HL-60 (cell line): Measurements from ENCODE around the gene ZDHHC4.

Experiments
- GABPA ChIP-seq: IDR thresholded peaks from 2 replicates; pipeline ENCODE4 v1.6.1; 2012; ENCODE audit warnings: low read depth
- POLR2AphosphoS5 ChIP-seq: IDR thresholded peaks from 2 replicates; pipeline ENCODE4 v1.6.1; 2012; ENCODE audit warnings: low read depth
- TF ChIP-seq, protein P1 (sequence below): IDR thresholded peaks from one replicate; pipeline ENCODE4 v1.5.1; 2011; ENCODE audit warnings: low read length, control low read depth, inconsistent platforms; ENCODE audit not compliant: insufficient read depth
- TF ChIP-seq, protein P2 (sequence below): IDR thresholded peaks from 2 replicates; pipeline ENCODE4 v1.6.1; 2012; ENCODE audit warnings: low read depth; ENCODE audit not compliant: insufficient replicate concordance

DNA sequence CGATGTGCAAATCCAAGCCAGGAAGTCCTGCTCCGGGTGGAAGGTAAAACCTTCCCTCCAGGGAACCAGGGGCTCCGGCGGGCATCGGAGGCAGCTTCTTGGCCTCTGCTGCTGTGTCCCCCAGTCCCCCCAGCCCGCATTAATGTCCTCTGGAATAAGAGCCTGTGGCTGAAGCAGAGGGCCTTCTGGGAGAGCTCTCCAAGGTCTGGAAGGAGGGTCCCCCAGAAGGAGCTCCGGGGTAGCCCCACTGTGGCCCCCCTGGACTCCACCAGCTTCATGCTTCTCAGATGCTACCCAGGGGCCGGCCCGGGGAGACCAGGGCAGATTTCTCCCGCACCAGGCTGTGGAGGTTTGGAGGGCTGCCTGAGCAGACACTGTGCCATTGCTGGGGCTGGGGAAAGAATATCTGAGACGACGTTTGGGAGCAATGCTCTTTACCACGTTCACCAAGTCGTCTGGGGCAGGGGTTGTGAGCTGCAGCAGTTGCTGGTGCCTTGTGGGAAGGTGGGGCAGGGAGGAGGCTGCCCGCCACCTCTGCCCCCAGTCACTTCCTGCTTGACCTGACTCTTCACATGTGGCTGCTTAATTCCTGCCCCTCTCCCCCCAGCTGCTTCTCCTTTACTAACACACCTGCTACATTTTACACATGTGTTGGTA is 46.5 kb downstream of the ZDHHC4 start:
- TF ChIP-seq, protein P1, sequence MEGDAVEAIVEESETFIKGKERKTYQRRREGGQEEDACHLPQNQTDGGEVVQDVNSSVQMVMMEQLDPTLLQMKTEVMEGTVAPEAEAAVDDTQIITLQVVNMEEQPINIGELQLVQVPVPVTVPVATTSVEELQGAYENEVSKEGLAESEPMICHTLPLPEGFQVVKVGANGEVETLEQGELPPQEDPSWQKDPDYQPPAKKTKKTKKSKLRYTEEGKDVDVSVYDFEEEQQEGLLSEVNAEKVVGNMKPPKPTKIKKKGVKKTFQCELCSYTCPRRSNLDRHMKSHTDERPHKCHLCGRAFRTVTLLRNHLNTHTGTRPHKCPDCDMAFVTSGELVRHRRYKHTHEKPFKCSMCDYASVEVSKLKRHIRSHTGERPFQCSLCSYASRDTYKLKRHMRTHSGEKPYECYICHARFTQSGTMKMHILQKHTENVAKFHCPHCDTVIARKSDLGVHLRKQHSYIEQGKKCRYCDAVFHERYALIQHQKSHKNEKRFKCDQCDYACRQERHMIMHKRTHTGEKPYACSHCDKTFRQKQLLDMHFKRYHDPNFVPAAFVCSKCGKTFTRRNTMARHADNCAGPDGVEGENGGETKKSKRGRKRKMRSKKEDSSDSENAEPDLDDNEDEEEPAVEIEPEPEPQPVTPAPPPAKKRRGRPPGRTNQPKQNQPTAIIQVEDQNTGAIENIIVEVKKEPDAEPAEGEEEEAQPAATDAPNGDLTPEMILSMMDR, result no peak
- TF ChIP-seq, protein P2, sequence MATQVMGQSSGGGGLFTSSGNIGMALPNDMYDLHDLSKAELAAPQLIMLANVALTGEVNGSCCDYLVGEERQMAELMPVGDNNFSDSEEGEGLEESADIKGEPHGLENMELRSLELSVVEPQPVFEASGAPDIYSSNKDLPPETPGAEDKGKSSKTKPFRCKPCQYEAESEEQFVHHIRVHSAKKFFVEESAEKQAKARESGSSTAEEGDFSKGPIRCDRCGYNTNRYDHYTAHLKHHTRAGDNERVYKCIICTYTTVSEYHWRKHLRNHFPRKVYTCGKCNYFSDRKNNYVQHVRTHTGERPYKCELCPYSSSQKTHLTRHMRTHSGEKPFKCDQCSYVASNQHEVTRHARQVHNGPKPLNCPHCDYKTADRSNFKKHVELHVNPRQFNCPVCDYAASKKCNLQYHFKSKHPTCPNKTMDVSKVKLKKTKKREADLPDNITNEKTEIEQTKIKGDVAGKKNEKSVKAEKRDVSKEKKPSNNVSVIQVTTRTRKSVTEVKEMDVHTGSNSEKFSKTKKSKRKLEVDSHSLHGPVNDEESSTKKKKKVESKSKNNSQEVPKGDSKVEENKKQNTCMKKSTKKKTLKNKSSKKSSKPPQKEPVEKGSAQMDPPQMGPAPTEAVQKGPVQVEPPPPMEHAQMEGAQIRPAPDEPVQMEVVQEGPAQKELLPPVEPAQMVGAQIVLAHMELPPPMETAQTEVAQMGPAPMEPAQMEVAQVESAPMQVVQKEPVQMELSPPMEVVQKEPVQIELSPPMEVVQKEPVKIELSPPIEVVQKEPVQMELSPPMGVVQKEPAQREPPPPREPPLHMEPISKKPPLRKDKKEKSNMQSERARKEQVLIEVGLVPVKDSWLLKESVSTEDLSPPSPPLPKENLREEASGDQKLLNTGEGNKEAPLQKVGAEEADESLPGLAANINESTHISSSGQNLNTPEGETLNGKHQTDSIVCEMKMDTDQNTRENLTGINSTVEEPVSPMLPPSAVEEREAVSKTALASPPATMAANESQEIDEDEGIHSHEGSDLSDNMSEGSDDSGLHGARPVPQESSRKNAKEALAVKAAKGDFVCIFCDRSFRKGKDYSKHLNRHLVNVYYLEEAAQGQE, result peak; percentile 66
- TF ChIP-seq POLR2AphosphoS5, result no peak
- no peak for TF ChIP-seq GABPA
